DOHH2 (cell line): Measurements from ENCODE around the gene TTC34.
A peak's percentile ranks its signal among the peaks of the same experiment; 100 is the strongest.

Experiments
- H3F3A ChIP-seq: fragments of 200-600 bp; sonication (generic), shearing (Covaris generic); 2 replicates; pipeline ENCODE4 v1.6.0; 2016; ENCODE audit warnings: antibody characterized with exemption, mild to moderate bottlenecking; ENCODE audit not compliant: control insufficient read depth, insufficient read depth
- H3K27ac ChIP-seq: fragments of 200-600 bp; sonication (generic); 2 replicates; pipeline ENCODE4 v1.5.1; 2014; ENCODE audit warnings: low read depth, mild to moderate bottlenecking, low read length, moderate library complexity
- H3K27me3 ChIP-seq: fragments of 200-600 bp; sonication (generic); 2 replicates; pipeline ENCODE4 v1.6.1; 2014; ENCODE audit warnings: mild to moderate bottlenecking, low read length, mixed read lengths; ENCODE audit not compliant: control insufficient read depth
- H3K36me3 ChIP-seq: fragments of 200-600 bp; sonication (generic); 2 replicates; pipeline ENCODE4 v1.6.1; 2014; ENCODE audit warnings: mild to moderate bottlenecking, low read length, moderate library complexity, mixed read lengths; ENCODE audit not compliant: control insufficient read depth
- H3K4me1 ChIP-seq: fragments of 200-600 bp; sonication (generic); 2 replicates; pipeline ENCODE4 v1.6.1; 2014; ENCODE audit warnings: mild to moderate bottlenecking, low read length, mixed read lengths; ENCODE audit not compliant: control insufficient read depth
- H3K4me2 ChIP-seq: fragments of 200-600 bp; sonication (generic); 2 replicates; pipeline ENCODE4 v1.6.0; 2014; ENCODE audit warnings: mild to moderate bottlenecking, low read length, moderate library complexity
- H3K4me3 ChIP-seq: fragments of 200-600 bp; sonication (generic); 2 replicates; pipeline ENCODE4 v1.5.1; 2014; ENCODE audit warnings: mild to moderate bottlenecking, low read length, mixed read lengths
- H3K79me2 ChIP-seq: fragments of 200-600 bp; sonication (generic); 2 replicates; pipeline ENCODE4 v1.6.1; 2014; ENCODE audit warnings: mild to moderate bottlenecking, low read length, mixed read lengths; ENCODE audit not compliant: control insufficient read depth
- H3K9me2 ChIP-seq: fragments of 200-600 bp; sonication (generic); replicated peaks from 2 replicates; pipeline ENCODE4 v1.6.1; 2014; ENCODE audit warnings: mild to moderate bottlenecking, low read length, mixed read lengths; ENCODE audit not compliant: control insufficient read depth
- H3K9me3 ChIP-seq: fragments of 200-600 bp; sonication (generic); 2 replicates; pipeline ENCODE4 v1.6.1; 2014; ENCODE audit warnings: antibody characterized with exemption, low read length, mixed read lengths; ENCODE audit not compliant: control insufficient read depth, insufficient read depth
- H4K20me1 ChIP-seq: fragments of 200-600 bp; sonication (generic); 2 replicates; pipeline ENCODE4 v1.6.0; 2014; ENCODE audit warnings: low read depth, mild to moderate bottlenecking, antibody characterized with exemption, low read length, moderate library complexity; ENCODE audit not compliant: control insufficient read depth, insufficient read depth
- EZH2phosphoT487 ChIP-seq: fragments of 200-600 bp; sonication (generic); IDR thresholded peaks from 2 replicates; pipeline ENCODE4 v1.6.1; 2017; ENCODE audit warnings: borderline replicate concordance, mild to moderate bottlenecking, antibody characterized with exemption, low read length, moderate library complexity, mixed read lengths
- TF ChIP-seq, protein P1 (sequence below): fragments of 200-600 bp; sonication (generic); IDR thresholded peaks from one replicate; pipeline ENCODE4 v1.5.1; 2014; ENCODE audit warnings: antibody characterized with exemption, mild to moderate bottlenecking, low read depth, low read length; ENCODE audit not compliant: poor library complexity, severe bottlenecking

The TTC34 gene

DNA sequence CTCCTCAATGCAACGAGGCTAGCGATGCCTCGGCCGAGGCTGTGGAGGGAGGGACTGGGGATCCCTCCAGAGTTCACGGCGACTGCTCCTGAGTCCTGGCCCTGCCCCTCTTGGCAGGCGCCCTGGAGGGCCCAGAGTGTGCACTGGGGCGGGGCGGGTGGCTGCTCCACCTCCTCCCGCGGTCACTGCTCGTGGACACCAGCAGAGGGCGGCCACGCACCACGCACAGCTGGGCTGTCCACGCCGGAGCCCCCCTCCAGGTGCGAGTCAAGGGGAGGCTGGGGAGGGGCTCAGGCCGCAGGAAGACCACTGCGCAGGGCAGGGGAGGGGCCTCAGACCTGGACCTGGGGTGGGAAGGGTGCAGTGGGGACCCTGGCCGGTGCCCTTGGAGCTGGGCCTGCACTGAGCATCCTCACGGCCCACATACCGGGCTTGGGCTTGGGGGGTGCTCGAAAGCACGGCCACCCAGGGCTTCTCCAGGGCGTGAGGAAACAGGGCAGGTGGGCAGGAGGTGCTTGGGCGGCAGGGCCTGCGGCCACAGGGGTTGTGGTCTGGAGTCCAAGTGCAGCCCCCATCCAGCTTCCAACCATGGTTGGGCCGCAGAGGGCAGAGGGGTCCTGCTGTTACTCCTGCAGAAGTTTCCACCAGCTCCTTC lies 20.6 kb upstream of the TTC34 start:
- no peaks in the 10 kb centered on the region for H3K9me3 ChIP-seq
- H3K4me3 ChIP-seq = no peak overlapping the region
- no peaks in the 10 kb centered on the region for H3K4me1 ChIP-seq
- no peak overlapping the region for H3K27ac ChIP-seq
- TF ChIP-seq, protein P1, sequence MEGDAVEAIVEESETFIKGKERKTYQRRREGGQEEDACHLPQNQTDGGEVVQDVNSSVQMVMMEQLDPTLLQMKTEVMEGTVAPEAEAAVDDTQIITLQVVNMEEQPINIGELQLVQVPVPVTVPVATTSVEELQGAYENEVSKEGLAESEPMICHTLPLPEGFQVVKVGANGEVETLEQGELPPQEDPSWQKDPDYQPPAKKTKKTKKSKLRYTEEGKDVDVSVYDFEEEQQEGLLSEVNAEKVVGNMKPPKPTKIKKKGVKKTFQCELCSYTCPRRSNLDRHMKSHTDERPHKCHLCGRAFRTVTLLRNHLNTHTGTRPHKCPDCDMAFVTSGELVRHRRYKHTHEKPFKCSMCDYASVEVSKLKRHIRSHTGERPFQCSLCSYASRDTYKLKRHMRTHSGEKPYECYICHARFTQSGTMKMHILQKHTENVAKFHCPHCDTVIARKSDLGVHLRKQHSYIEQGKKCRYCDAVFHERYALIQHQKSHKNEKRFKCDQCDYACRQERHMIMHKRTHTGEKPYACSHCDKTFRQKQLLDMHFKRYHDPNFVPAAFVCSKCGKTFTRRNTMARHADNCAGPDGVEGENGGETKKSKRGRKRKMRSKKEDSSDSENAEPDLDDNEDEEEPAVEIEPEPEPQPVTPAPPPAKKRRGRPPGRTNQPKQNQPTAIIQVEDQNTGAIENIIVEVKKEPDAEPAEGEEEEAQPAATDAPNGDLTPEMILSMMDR = peak; percentile 75
- TF ChIP-seq EZH2phosphoT487 = no peak
- H4K20me1 ChIP-seq = no peaks in the 10 kb centered on the region
- H3K27me3 ChIP-seq = no peaks in the 10 kb centered on the region
- no peak overlapping the region for H3K4me2 ChIP-seq
- no peaks in the 10 kb centered on the region for H3K36me3 ChIP-seq
- H3F3A ChIP-seq = no peaks in the 10 kb centered on the region
- no peaks in the 10 kb centered on the region for H3K79me2 ChIP-seq
- H3K9me2 ChIP-seq = no peaks in the 10 kb centered on the region

DNA sequence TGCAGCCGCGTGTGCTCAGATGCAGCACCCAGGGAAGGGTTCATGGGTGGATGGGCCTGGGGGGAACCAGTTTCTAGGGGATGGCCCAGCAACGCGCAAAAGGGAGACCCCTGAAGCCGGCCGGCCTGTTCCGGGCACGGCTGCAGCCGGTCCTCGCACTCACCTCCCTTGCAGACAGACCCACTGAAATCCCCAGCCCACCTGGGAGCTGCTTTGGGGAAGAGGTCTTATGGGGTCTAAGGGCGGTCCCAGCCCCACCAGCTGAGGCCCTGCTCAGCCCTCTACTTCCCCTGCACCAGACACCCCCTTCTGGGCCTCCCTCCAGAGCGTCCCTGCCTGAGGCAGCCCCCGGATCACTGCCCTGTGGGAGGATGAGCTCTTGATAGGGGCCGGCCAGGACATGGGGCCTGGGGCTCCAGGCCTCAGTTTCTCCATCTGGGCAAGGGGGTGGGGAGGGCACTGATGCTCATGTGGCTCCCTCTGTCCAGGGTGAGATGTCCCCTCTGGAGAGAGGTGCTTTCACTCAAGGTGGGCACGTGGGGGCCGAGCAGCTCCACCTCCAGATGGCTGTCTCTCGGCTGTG lies 20.0 kb upstream of the TTC34 start:
- no peaks in the 10 kb centered on the region for H3K4me1 ChIP-seq
- H4K20me1 ChIP-seq = no peaks in the 10 kb centered on the region
- H3K27me3 ChIP-seq = no peaks in the 10 kb centered on the region
- H3K9me2 ChIP-seq = no peaks in the 10 kb centered on the region
- H3K4me2 ChIP-seq = no peak overlapping the region
- no peaks in the 10 kb centered on the region for H3K79me2 ChIP-seq
- H3K27ac ChIP-seq = no peak overlapping the region
- no peak overlapping the region for H3K4me3 ChIP-seq
- H3K9me3 ChIP-seq = no peaks in the 10 kb centered on the region
- no peaks in the 10 kb centered on the region for H3F3A ChIP-seq
- H3K36me3 ChIP-seq = no peaks in the 10 kb centered on the region
- TF ChIP-seq, protein P1 = no peak
- TF ChIP-seq EZH2phosphoT487 = no peak

DNA sequence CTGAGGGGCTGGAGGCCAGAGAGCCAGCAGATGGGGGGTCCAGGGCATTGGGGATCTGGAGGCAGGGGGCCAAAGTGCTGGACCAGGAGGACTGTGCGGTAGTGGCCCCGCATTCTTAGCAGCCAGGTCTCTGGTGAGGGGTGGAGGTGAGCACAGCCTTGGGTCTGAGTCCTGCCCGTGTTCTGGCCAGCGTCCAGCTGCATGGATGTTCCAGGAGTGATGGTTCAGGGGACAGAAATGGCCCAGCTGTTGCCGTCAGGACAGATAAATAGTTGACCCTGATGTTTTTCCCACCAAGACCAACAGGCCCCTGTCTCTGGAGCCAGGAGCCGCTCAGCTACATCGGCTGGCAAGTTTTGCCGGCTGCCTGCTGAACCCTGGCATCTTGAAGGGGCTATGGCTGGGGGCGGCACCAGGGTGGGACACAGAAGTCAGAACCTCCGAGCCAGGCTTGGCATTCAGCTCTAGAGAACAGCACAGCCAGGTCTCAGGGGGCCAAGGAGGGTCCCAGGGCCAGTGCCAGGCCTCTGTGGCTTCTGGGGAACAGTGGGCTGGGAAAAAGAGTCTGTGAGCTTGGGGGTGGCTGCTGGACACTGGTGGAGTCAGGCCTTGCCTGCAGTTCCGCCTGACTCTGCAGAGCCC lies 19.4 kb upstream of the TTC34 start:
- no peaks in the 10 kb centered on the region for H3F3A ChIP-seq
- H3K27ac ChIP-seq = no peak overlapping the region
- H3K79me2 ChIP-seq = no peaks in the 10 kb centered on the region
- TF ChIP-seq EZH2phosphoT487 = no peak
- TF ChIP-seq, protein P1 = no peak
- H3K36me3 ChIP-seq = no peaks in the 10 kb centered on the region
- no peaks in the 10 kb centered on the region for H3K9me2 ChIP-seq
- H3K9me3 ChIP-seq = no peaks in the 10 kb centered on the region
- no peak overlapping the region for H3K4me3 ChIP-seq
- H3K27me3 ChIP-seq = no peaks in the 10 kb centered on the region
- no peak overlapping the region for H3K4me2 ChIP-seq
- H4K20me1 ChIP-seq = no peaks in the 10 kb centered on the region
- H3K4me1 ChIP-seq = no peaks in the 10 kb centered on the region
